GM23338 (cell line): ENCODE data around the gene STAMBPL1. TPM values are rescaled to one million over a fixed set of nuclear protein-coding genes. Genes with fewer than 3 reads are reported as not detected.

ENCODE experiments used
- EZH2 ChIP-seq: fragments of 200-600 bp; sonication (generic); IDR thresholded peaks from one replicate; pipeline ENCODE4 v1.8.0; 2017; ENCODE audit warnings: antibody characterized with exemption, mild to moderate bottlenecking, low read depth; ENCODE audit not compliant: unreplicated experiment
- EZH2phosphoT487 ChIP-seq: fragments of 200-600 bp; sonication (generic); IDR thresholded peaks from one replicate; pipeline ENCODE4 v1.8.1; 2018; ENCODE audit warnings: antibody characterized with exemption; ENCODE audit not compliant: unreplicated experiment
- JUNB ChIP-seq: IDR thresholded peaks from one replicate; pipeline ENCODE4 v1.6.1; 2016; ENCODE audit warnings: antibody characterized with exemption; ENCODE audit not compliant: unreplicated experiment
- NANOG ChIP-seq: IDR thresholded peaks from 2 replicates; pipeline ENCODE4 v1.6.1; 2016; ENCODE audit warnings: antibody characterized with exemption, borderline replicate concordance
- REST ChIP-seq: IDR thresholded peaks from one replicate; pipeline ENCODE4 v1.6.1; 2018; ENCODE audit warnings: antibody characterized with exemption; ENCODE audit not compliant: unreplicated experiment
- ZNF114 ChIP-seq: fragments of 250-450 bp; sonication (Bioruptor Pico); IDR thresholded peaks from 2 replicates; pipeline ENCODE4 v1.5.0; 2020; ENCODE audit warnings: mild to moderate bottlenecking, moderate library complexity
- ZNF331 ChIP-seq: fragments of 250-450 bp; sonication (Bioruptor Pico); IDR thresholded peaks from 2 replicates; pipeline ENCODE4 v1.5.0; 2020; ENCODE audit warnings: low read depth, mild to moderate bottlenecking, moderate library complexity
- ZNF462 ChIP-seq: fragments of 250-450 bp; sonication (Bioruptor Pico); IDR thresholded peaks from 2 replicates; pipeline ENCODE4 v1.5.0; 2020; ENCODE audit warnings: mild to moderate bottlenecking, moderate library complexity
- polyA plus RNA-seq: library from polyadenylated mRNA; unstranded; fragments of >200 nt; fragmentation: Nextera tagmentation; extraction: Ambion mirVana; gene quantifications from 2 replicates; pipeline ENCODE4 v1.2.1, GENCODE V29; 2016
- total RNA-seq: library from RNA; depleted of rRNA; stranded (reverse); fragments of >200 nt; shearing (Covaris generic); gene quantifications from 2 replicates; pipeline ENCODE4 v1.2.3, GENCODE V29; 2014

Gene STAMBPL1
- total and polyA plus RNA-seq, 2 experiments from 2014 or later: 2.5 to 11.5 TPM

GRCh38 chr10:88933564-88933963 lies 53.5 kb downstream of the STAMBPL1 start (continued):
- TF ChIP-seq ZNF462 (CRISPR knock-in tag) (no peak), JUNB (no peak), EZH2 (no peak), ZNF331 (CRISPR knock-in tag) (no peak), REST (no peak), ZNF114 (no peak), EZH2phosphoT487 (no peak), NANOG (no peak)
